Stimulated activated CD4-positive, alpha-beta T cell treated with anti-CD3 and anti-CD28 coated beads, Interleukin-2, amount 100 ng/mL, for 48 hours (primary cell): Measurements from ENCODE around the gene ACADVL.
A peak's percentile ranks its signal among the peaks of the same experiment; 100 is the strongest.
"Not testable (repeated sequence)": the region's sequence is repeated elsewhere in the genome, so short reads cannot be mapped to it uniquely, and the experiment has no call there.

Experiments used
- DNase-seq, 2 donors: peaks; one replicate each; pipeline ENCODE4 v3.0.0-alpha.2; 2020

Gene ACADVL

GRCh38 chr17:7235693-7236665 is 16.2 kb downstream of the ACADVL start:
- DNase-seq, result no peak

- DNase-seq, result no peak
Observed at GRCh38 chr17:7236808-7237207, 17.1 kb downstream of the ACADVL start.

- no peak for DNase-seq
Observed at GRCh38 chr17:7237266-7237760, 17.6 kb downstream of the ACADVL start.

- peak; percentile 75 to 81 for DNase-seq
Observed at GRCh38 chr17:7237761-7238419, 18.2 kb downstream of the ACADVL start.

- DNase-seq, result no peak
Observed at GRCh38 chr17:7238420-7239090, 18.8 kb downstream of the ACADVL start.

- peak; percentile 92 to 94 for DNase-seq
Observed at GRCh38 chr17:7239091-7240027, 19.6 kb downstream of the ACADVL start, which contains the start of gene PHF23. Gene PHF23, minus strand, starts transcription at chr17:7239457. Its CDS starts 178 bp downstream, at chr17:7239279.

GRCh38 chr17:7240375-7240774 is 20.6 kb downstream of the ACADVL start:
- no peak for DNase-seq

GRCh38 chr17:7241090-7241733 is 21.5 kb downstream of the ACADVL start:
- DNase-seq, result no peak

GRCh38 chr17:7241783-7242716 is 22.3 kb downstream of the ACADVL start, which contains the start of gene GABARAP:
Gene GABARAP, minus strand, starts transcription at chr17:7242449. Its CDS starts 119 bp downstream, at chr17:7242330.
- peak; percentile 96 for DNase-seq

GRCh38 chr17:7242717-7243452 is 23.1 kb downstream of the ACADVL start:
- DNase-seq, result peak; percentile 86 to 90

- no peak for DNase-seq
Observed at GRCh38 chr17:7243453-7243729, 23.7 kb downstream of the ACADVL start.

- not testable (repeated sequence) for DNase-seq
Observed at GRCh38 chr17:7243838-7244237, 24.1 kb downstream of the ACADVL start.

- DNase-seq, result no peak
Observed at GRCh38 chr17:7246779-7247178, 27.0 kb downstream of the ACADVL start.

GRCh38 chr17:7248796-7249195 is 29.1 kb downstream of the ACADVL start:
- DNase-seq, result no peak

GRCh38 chr17:7249214-7249613 is 29.5 kb downstream of the ACADVL start:
- no peak for DNase-seq

GRCh38 chr17:7249830-7250229 is 30.1 kb downstream of the ACADVL start:
- no peak for DNase-seq

- no peak for DNase-seq
Observed at GRCh38 chr17:7250695-7251627, 31.2 kb downstream of the ACADVL start.

GRCh38 chr17:7251661-7252175 is 32.0 kb downstream of the ACADVL start, which contains the start of gene CTDNEP1:
Gene CTDNEP1, minus strand, starts transcription at chr17:7251734. Its CDS starts 438 bp downstream, at chr17:7251296.
- peak; percentile 53 to 100 for DNase-seq
